Measurements from ENCODE around the gene CCDC146.

- TF ChIP-seq CTCF (IDR thresholded peaks at IDR 0.05) (no peak), POLR2AphosphoS5 (IDR thresholded peaks at IDR 0.05) (no peak), EP300 (IDR thresholded peaks at IDR 0.05) (no peak), POLR2A (IDR thresholded peaks at IDR 0.05) (no peak)
Observed at GRCh38 chr7:77288676-77289320, 166.4 kb downstream of the CCDC146 start.

Measured in upper lobe of left lung (tissue), 4 donors.